HFF-Myc (cell line): Measurements from ENCODE around the gene SCAMP1.

Experiments
- DNase-seq: peaks from one replicate; pipeline ENCODE4 v3.0.0-alpha.2; 2011; ENCODE audit warnings: low read depth; ENCODE audit errors: extremely low read depth
- H3K4me3 ChIP-seq: replicated peaks from 2 replicates; pipeline ENCODE4 v1.5.1; 2011; ENCODE audit warnings: low read depth, mild to moderate bottlenecking, control low read depth, low read length
- CTCF ChIP-seq: IDR thresholded peaks from 2 replicates; pipeline ENCODE4 v1.5.1; 2012; ENCODE audit warnings: mild to moderate bottlenecking, low read depth, low read length, control low read depth; ENCODE audit errors: missing control alignments

The SCAMP1 gene

DNA sequence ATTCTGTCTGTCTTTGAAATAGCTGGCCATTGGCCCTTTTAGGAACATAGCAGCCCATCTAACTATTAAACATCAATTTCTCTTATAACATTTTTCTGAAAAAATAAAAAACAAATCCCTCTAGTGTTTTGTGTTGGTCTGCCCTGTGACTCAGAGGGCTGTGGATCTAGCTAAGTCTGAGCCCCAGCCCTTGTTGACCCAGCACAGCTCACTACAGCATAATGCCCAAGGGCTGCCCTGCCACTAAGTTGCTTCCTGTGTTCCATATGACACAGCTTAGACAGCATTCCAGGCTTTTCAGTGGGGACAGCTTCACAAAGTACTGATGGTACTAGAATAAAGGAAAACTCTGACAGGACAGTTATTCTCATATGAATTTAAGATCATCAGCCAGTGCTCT lies 136.0 kb downstream of the SCAMP1 start:
- no peak for TF ChIP-seq CTCF
- no peak overlapping the region for H3K4me3 ChIP-seq
- DNase-seq: no peak

DNA sequence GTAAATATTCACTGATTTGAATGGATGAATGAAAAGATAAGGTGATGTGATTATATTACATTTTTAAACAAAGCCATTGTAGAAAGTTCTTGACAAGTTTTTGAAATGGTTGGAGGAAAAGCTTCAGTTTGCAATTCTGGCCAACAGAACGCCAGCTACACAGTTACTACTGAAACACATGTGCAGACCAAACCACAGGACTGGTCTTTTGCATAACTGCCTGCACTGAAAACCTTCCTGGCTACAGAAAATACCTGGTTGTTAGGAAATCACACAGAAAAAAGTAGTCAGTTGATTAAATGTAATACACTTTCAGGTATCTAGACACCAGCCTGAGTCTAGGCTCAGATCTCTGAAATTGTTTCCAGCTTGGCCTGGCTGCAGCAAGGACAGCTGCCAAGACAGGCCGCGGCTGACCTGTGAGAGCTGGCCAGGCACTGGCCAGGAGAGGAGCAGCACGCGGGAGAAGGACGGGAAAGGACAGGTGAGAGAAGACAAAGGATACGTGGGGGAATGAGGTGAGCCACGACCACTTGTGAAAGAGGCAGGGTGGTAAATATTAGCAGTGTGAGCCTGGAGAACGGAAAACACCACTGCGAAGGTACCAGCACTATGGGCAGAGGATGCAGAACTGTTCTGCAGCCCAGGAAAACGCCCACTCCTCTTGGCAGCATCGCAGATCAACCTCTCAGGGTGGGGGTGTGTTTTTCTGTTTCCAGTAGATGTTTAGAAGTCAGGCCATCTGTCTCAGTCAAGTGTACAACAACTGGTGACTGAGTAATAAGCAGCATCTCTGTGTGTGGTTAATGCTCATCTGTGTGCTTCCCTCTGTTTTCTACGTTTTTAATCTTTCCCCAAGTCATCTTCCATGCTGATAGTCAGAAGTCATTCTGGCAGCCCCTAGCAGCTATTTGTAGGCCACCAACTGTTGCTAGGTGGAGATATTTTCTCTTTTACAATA lies 137.4 kb downstream of the SCAMP1 start:
- no peak for TF ChIP-seq CTCF
- DNase-seq: no peak
- H3K4me3 ChIP-seq: no peak overlapping the region

- no peak for TF ChIP-seq CTCF
- DNase-seq: no peak
- no peak overlapping the region for H3K4me3 ChIP-seq
Observed at GRCh38 chr5:78499485-78499884, 139.1 kb downstream of the SCAMP1 start.

- no peak overlapping the region for H3K4me3 ChIP-seq
- no peak for DNase-seq
- TF ChIP-seq CTCF: no peak
Observed at GRCh38 chr5:78500028-78500427, 139.6 kb downstream of the SCAMP1 start.

GRCh38 chr5:78500871-78501270 lies 140.5 kb downstream of the SCAMP1 start:
- no peak for TF ChIP-seq CTCF
- H3K4me3 ChIP-seq: no peak overlapping the region
- DNase-seq: no peak

- TF ChIP-seq CTCF: no peak
- no peak for DNase-seq
- H3K4me3 ChIP-seq: no peak overlapping the region
Observed at GRCh38 chr5:78501411-78502352, 141.3 kb downstream of the SCAMP1 start.
